Epithelial cell of esophagus (primary cell): ENCODE measurements around the gene HTR7.
"Not testable (repeated sequence)": the region's sequence is repeated elsewhere in the genome, so short reads cannot be mapped to it uniquely, and the experiment has no call there.

Experiments
- DNase-seq: peaks from one replicate; pipeline ENCODE4 v3.0.0; 2010; ENCODE audit warnings: low read depth
- H3K4me3 ChIP-seq: 2 replicates; pipeline ENCODE4 v1.5.1; 2011; ENCODE audit warnings: mild to moderate bottlenecking, low read length, control low read depth
- TF ChIP-seq, protein P1 (sequence below): IDR thresholded peaks from 2 replicates; pipeline ENCODE4 v1.5.1; 2011; ENCODE audit warnings: low read depth, mild to moderate bottlenecking, low read length, control low read depth, inconsistent platforms; ENCODE audit not compliant: insufficient read depth; ENCODE audit errors: missing control alignments

The HTR7 gene

DNA sequence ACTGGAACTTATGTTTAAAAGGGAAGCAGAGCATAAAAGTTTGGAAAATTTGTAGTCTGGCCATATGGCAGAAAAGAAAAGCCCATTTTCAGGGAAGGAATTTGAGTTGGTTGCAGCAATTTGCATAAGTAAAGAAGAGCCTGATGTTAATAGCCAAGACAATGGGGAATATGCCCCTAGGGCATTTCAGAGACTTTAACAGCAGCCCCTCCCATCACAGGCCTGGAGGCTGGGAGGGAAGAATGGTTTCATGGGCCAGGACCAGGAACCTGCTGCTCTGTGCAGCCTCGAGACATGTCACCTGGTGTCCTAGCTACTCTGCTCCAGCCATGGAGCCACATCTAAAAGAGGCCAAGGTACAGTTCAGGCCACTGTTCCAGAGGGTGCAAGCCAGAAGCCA is 35.3 kb downstream of the HTR7 start:
- no peak for DNase-seq
- TF ChIP-seq, protein P1, sequence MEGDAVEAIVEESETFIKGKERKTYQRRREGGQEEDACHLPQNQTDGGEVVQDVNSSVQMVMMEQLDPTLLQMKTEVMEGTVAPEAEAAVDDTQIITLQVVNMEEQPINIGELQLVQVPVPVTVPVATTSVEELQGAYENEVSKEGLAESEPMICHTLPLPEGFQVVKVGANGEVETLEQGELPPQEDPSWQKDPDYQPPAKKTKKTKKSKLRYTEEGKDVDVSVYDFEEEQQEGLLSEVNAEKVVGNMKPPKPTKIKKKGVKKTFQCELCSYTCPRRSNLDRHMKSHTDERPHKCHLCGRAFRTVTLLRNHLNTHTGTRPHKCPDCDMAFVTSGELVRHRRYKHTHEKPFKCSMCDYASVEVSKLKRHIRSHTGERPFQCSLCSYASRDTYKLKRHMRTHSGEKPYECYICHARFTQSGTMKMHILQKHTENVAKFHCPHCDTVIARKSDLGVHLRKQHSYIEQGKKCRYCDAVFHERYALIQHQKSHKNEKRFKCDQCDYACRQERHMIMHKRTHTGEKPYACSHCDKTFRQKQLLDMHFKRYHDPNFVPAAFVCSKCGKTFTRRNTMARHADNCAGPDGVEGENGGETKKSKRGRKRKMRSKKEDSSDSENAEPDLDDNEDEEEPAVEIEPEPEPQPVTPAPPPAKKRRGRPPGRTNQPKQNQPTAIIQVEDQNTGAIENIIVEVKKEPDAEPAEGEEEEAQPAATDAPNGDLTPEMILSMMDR, result no peak
- H3K4me3 ChIP-seq, result no peak overlapping the region

DNA sequence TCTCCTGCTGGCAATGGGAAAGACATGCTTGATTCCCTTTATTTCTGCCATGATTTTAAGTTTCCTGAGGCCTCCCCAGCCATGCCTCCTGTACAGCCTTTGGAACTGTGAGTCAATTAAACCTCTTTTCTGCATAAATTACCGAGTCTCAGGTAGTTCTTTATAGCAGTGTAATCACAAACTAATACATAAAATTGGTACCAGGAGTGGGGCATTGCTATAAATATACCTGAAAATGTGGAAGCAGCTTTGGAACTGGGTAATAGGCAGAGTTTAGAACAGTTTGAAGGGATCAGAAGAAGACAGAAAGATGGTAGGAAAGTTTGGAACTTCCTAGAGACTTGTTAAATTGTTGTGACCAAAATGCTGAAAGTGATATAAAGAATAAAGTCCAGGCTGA is 36.0 kb downstream of the HTR7 start:
- DNase-seq, H3K4me3 ChIP-seq: not testable (repeated sequence)

DNA sequence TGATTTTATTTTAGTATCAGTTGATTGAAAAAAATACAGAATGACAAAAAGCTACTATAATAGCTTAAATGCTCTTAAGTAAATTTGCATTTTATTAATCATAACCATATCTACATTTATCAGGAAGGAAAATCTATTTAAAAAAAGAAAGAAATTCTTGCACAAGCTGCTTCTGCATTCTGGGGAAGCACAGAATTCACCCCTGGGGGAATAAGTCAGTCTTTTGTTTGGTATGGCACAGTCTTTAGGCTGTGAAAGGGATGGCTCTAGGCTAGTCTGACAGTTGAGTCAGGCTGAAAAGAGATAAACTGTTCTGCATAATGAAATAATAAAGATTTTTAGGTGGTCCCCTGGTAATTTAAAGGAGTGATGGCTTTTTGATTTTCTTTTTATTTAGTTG is 37.9 kb downstream of the HTR7 start:
- no peak overlapping the region for H3K4me3 ChIP-seq
- peak; percentile 30 for DNase-seq
- TF ChIP-seq, protein P1, result no peak

DNA sequence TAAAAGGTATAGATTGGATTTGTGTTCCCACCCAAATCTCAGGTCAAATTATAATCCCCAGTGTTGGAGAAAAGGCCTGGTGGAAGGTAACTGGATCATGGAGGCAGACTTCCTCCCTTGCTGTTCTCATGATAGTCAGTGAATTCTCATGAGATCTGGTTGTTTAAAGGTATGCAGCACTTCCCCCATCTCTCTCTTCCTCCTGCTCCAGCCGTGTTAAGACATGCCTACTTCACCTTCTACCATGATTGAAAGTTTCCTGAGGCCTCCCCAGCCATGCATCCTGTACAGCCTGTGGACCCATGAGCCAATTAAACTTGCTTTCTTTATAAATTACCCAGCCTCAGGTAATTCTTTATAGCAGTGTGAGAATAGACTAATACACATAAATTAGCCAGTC is 39.1 kb downstream of the HTR7 start:
- no peak overlapping the region for H3K4me3 ChIP-seq
- DNase-seq, result peak; percentile 71
- TF ChIP-seq, protein P1, result no peak

DNA sequence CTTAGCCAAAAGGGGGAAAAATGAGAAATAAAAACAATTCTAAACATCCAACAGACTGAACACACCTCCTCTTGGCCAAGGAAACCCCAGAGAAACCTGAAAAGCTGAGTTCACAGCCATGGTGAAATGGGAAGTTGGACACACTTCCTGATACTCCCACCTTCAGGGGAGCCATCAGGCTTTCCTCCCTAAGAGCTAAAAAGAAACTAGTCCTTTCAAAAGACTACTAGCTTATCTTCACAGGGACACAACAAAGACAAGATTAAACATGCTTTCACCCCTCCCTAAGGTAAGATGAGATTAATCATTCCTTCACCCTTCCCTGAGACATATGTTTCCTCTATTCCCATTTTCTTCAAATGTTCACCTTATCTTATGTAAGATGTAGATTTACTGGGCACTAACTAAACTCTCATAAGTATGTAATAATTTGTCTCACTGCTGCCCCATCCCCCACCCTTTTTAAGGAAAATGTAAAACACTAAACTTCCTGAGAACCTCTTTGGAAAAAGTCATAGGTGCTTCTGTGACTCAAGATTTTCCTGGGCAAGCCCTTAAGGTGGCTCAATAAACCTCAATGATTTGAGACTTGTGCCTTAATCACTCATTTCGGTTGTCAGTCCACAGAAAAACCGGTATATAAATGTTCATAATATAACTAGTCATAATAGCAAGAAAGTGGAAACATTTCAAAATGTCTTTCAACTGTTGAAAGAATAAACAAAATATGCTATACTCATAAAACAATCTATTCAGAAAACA is 40.5 kb downstream of the HTR7 start:
- TF ChIP-seq, protein P1, result no peak
- no peak overlapping the region for H3K4me3 ChIP-seq
- DNase-seq, result peak; percentile 92

DNA sequence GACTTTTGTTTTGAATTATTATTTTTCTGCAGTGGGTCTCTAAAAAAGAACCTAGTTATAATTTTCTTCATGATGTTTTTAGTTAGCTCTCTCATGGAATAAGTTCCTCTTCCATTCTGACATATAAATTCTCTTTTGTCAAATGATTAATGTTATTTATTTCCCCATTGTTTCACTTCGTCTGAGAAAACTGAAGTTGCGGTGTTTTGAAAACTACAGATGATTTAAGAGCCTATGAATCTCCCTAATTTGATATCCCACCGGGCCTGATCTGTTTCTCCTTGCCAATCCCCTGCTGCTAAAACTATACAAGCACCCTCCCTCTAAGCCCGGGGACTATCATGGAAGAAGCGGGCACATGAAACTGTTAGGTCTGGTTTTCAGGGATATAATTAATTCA is 41.4 kb downstream of the HTR7 start:
- no peak for DNase-seq
- TF ChIP-seq, protein P1, result no peak

DNA sequence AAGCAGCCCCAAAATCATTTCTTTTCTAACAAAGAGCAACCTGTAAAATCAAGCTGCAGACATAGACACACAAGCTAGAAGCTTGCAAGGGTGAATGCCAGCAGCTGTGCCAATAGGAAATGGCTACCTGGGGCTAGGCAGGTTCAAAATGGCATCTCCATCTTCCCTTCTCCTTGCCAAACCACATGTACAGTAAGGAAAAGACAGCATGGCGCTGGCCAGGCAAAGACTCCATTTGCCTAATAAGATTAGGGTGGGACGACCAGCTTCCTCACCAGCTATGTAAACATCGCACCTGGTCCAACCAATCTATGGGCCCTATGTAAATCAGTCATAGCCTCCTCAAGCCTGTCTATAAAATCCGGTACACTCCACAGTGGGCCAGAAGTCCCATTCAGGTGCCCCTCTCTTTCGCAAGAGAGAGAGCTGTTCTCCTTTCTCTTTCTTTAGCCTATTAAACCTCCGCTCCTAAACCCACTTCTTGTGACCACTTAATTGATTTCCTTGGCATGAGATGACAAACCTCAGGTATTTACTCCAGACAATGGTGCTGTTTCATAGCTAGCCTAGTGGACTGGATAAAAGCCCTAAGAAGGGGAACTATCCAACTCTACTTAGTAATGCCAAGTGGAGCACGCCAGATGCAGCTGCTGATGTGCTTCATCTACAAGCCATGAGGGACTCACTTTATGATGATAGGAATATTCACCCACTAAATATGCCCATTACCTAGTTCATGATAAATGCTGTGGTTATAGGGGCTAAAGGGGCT is 44.1 kb downstream of the HTR7 start:
- no peak overlapping the region for H3K4me3 ChIP-seq
- DNase-seq, result no peak
- TF ChIP-seq, protein P1, result no peak

More for the DNA sequence above, 41.4 kb downstream of the HTR7 start:
- no peak overlapping the region for H3K4me3 ChIP-seq

DNA sequence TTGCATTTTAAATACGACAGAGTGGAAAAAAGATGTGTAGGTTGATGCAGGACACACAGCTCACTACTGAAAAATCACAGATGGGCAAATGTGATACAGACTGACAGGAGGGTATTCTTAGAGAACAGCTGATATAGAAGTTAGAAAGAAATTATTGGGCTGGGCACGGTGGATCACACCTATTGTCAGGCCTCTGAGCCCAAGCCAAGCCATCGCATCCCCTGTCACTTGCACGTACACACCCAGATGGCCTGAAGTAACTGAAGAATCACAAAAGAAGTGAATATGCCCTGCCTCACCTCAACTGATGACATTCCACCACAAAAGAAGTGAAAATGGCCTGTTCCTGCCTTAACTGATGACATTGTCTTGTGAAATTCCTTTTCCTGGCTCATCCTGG is 50.7 kb downstream of the HTR7 start:
- not testable (repeated sequence) for DNase-seq, H3K4me3 ChIP-seq
